Naive thymus-derived CD8-positive, alpha-beta T cell (primary cell): Measurements from ENCODE around the gene GRAPL. TPM values are rescaled to one million over a fixed set of nuclear protein-coding genes. Genes with fewer than 3 reads are reported as not detected.
A peak's percentile ranks its signal among the peaks of the same experiment; 100 is the strongest.
"Not testable (repeated sequence)": the region's sequence is repeated elsewhere in the genome, so short reads cannot be mapped to it uniquely, and the experiment has no call there.

Experiments used
- ATAC-seq, 2 donors: fragments of 150-1000 bp; cut with Tn5 transposase in 1 of 2; sonication (Bioruptor Pico), chemical (Tn5 transposase) in 1 of 2; 1 replicate in 1 of 2; 2 replicates in 1 of 2; pipeline ENCODE4 v1.10.0; 2021; ENCODE audit warnings: mild to moderate bottlenecking in 2 of 2, moderate library complexity in 2 of 2
- POLR2A ChIA-PET: fragments of 350-600 bp; sonication (Branson Sonifier 250); formaldehyde crosslinking; loops from one replicate; lab custom pipeline; 2021; ENCODE audit warnings: antibody characterized with exemption; lab: Charles Lee
- DNase-seq, 10 donors: peaks; one replicate each; pipeline versions ENCODE4 v3.0.0 to v3.0.0-alpha.2; 2020 to 2022
- H3K27ac Mint-ChIP-seq, 10 donors: one replicate each; pipeline ENCODE4 v1.8.0; 2020 to 2022; ENCODE audit warnings: mild to moderate bottlenecking in 10 of 10, mixed read lengths in 10 of 10, moderate library complexity in 4 of 10, inconsistent platforms in 1 of 10
- H3K27me3 Mint-ChIP-seq, 5 donors: one replicate each; pipeline ENCODE4 v1.8.0; 2021 to 2022; ENCODE audit warnings: mixed read lengths in 5 of 5
- H3K36me3 Mint-ChIP-seq, 3 donors: one replicate each; pipeline ENCODE4 v1.8.0; 2020 to 2022; ENCODE audit warnings: mixed read lengths in 3 of 3, mild to moderate bottlenecking in 2 of 3, inconsistent platforms in 1 of 3
- H3K4me1 Mint-ChIP-seq, 4 donors: one replicate each; pipeline ENCODE4 v1.8.0; 2021 to 2022; ENCODE audit warnings: mixed read lengths in 4 of 4
- H3K4me3 Mint-ChIP-seq, 10 donors: one replicate each; pipeline ENCODE4 v1.8.0; 2020 to 2022; ENCODE audit warnings: mild to moderate bottlenecking in 10 of 10, mixed read lengths in 10 of 10, moderate library complexity in 6 of 10, inconsistent platforms in 1 of 10
- H3K9me3 Mint-ChIP-seq, 9 donors: one replicate each; pipeline ENCODE4 v1.8.0; 2020 to 2022; ENCODE audit warnings: mixed read lengths in 9 of 9, mild to moderate bottlenecking in 3 of 9, inconsistent platforms in 1 of 9, moderate library complexity in 1 of 9
- polyA plus RNA-seq, 3 donors: library from polyadenylated mRNA; unstranded; fragments of 300-500 nt; fragmentation: Illumina TruSeq; gene quantifications; one replicate each; pipeline ENCODE4 v1.2.3, GENCODE V29; 2021
- total RNA-seq, 8 experiments: library from RNA in 2 of 8; stranded (reverse) in 2 of 8; gene quantifications; one replicate each; pipeline ENCODE4 v1.2.3 and lab custom pipeline; 2021 to 2026

Gene GRAPL
- total and polyA plus RNA-seq, 5 experiments from 2014 or later = 0.44 to 69.6 (median 1.2) TPM

GRCh38 chr17:19145471-19145870 lies 18.1 kb downstream of the GRAPL start:
- H3K36me3 Mint-ChIP-seq, DNase-seq, H3K27ac Mint-ChIP-seq, H3K9me3 Mint-ChIP-seq, H3K4me1 Mint-ChIP-seq, POLR2A ChIA-PET, H3K27me3 Mint-ChIP-seq, ATAC-seq, H3K4me3 Mint-ChIP-seq: not testable (repeated sequence)

GRCh38 chr17:19150678-19151615 lies 23.6 kb downstream of the GRAPL start:
- H3K4me3 Mint-ChIP-seq, H3K27ac Mint-ChIP-seq, ATAC-seq, H3K27me3 Mint-ChIP-seq, DNase-seq, POLR2A ChIA-PET, H3K9me3 Mint-ChIP-seq, H3K36me3 Mint-ChIP-seq, H3K4me1 Mint-ChIP-seq: not testable (repeated sequence)

- DNase-seq, H3K36me3 Mint-ChIP-seq, H3K27ac Mint-ChIP-seq, ATAC-seq, H3K27me3 Mint-ChIP-seq, H3K4me3 Mint-ChIP-seq, POLR2A ChIA-PET, H3K9me3 Mint-ChIP-seq, H3K4me1 Mint-ChIP-seq: not testable (repeated sequence)
Measured at GRCh38 chr17:19157628-19158027, 30.2 kb downstream of the GRAPL start.

- H3K4me3 Mint-ChIP-seq, H3K27me3 Mint-ChIP-seq, H3K36me3 Mint-ChIP-seq, H3K4me1 Mint-ChIP-seq, DNase-seq, POLR2A ChIA-PET, H3K27ac Mint-ChIP-seq, ATAC-seq, H3K9me3 Mint-ChIP-seq: not testable (repeated sequence)
Measured at GRCh38 chr17:19158478-19158877, 31.1 kb downstream of the GRAPL start.

- DNase-seq, H3K27me3 Mint-ChIP-seq, H3K36me3 Mint-ChIP-seq, H3K27ac Mint-ChIP-seq, H3K9me3 Mint-ChIP-seq, ATAC-seq, H3K4me1 Mint-ChIP-seq, H3K4me3 Mint-ChIP-seq, POLR2A ChIA-PET: not testable (repeated sequence)
Measured at GRCh38 chr17:19158938-19159337, 31.5 kb downstream of the GRAPL start.

- H3K27ac Mint-ChIP-seq, H3K4me3 Mint-ChIP-seq, POLR2A ChIA-PET, H3K9me3 Mint-ChIP-seq, H3K36me3 Mint-ChIP-seq, DNase-seq, H3K4me1 Mint-ChIP-seq, H3K27me3 Mint-ChIP-seq: not testable (repeated sequence)
- peak; percentile 79 to 83 for ATAC-seq
Measured at GRCh38 chr17:19161308-19162107, 34.1 kb downstream of the GRAPL start.

- H3K27ac Mint-ChIP-seq, H3K27me3 Mint-ChIP-seq, H3K9me3 Mint-ChIP-seq, POLR2A ChIA-PET, H3K4me3 Mint-ChIP-seq, H3K4me1 Mint-ChIP-seq, H3K36me3 Mint-ChIP-seq, DNase-seq: not testable (repeated sequence)
- ATAC-seq = peak; percentile 19 to 27
Measured at GRCh38 chr17:19162384-19163216, 35.2 kb downstream of the GRAPL start.

- POLR2A ChIA-PET, H3K27me3 Mint-ChIP-seq, DNase-seq, H3K9me3 Mint-ChIP-seq, H3K36me3 Mint-ChIP-seq, H3K4me1 Mint-ChIP-seq, ATAC-seq, H3K4me3 Mint-ChIP-seq, H3K27ac Mint-ChIP-seq: not testable (repeated sequence)
Measured at GRCh38 chr17:19174422-19174821, 47.0 kb downstream of the GRAPL start.

GRCh38 chr17:19175410-19175809 lies 48.0 kb downstream of the GRAPL start:
- H3K4me1 Mint-ChIP-seq, H3K36me3 Mint-ChIP-seq, H3K9me3 Mint-ChIP-seq, DNase-seq, H3K27ac Mint-ChIP-seq, H3K4me3 Mint-ChIP-seq, POLR2A ChIA-PET, H3K27me3 Mint-ChIP-seq: not testable (repeated sequence)
- ATAC-seq = peak; percentile 100

- ATAC-seq = peak; percentile 97 to 98
- H3K9me3 Mint-ChIP-seq, DNase-seq, H3K4me1 Mint-ChIP-seq, H3K27me3 Mint-ChIP-seq, H3K27ac Mint-ChIP-seq, H3K36me3 Mint-ChIP-seq, POLR2A ChIA-PET, H3K4me3 Mint-ChIP-seq: not testable (repeated sequence)
Measured at GRCh38 chr17:19181040-19181875, 53.9 kb downstream of the GRAPL start.

- peak in 4 of 10 donors; percentile 96 to 99 (median 98) for DNase-seq
Measured at GRCh38 chr17:19187883-19188869, 60.8 kb downstream of the GRAPL start.

More at GRCh38 chr17:19187883-19188869, 60.8 kb downstream of the GRAPL start:
- H3K4me3 Mint-ChIP-seq, H3K27ac Mint-ChIP-seq, H3K4me1 Mint-ChIP-seq, H3K27me3 Mint-ChIP-seq, POLR2A ChIA-PET, H3K36me3 Mint-ChIP-seq, H3K9me3 Mint-ChIP-seq: not testable (repeated sequence)
- peak; percentile 39 to 43 for ATAC-seq
